Parietal lobe (tissue), 1 donor: Measurements from ENCODE around the gene CXCL16. TPM values are rescaled to one million over a fixed set of nuclear protein-coding genes. Genes with fewer than 3 reads are reported as not detected.

Experiments
- total RNA-seq: library from RNA; depleted of rRNA; stranded (reverse); fragments of >200 nt; gene quantifications from one replicate; pipeline ENCODE4 v1.2.3, GENCODE V29; 2014

CXCL16 gene
- total RNA-seq, result 0.63 TPM

GRCh38 chr17:4739122-4740024 is at the start of gene CXCL16, which contains the start of gene ZMYND15:
TSS of gene CXCL16 (minus strand) at chr17:4739928. CDS start at chr17:4739339, 589 bp downstream.
TSS of gene ZMYND15 (plus strand) at chr17:4739833. CDS start at chr17:4740549, 716 bp downstream.

GRCh38 chr17:4788807-4789700 is 49.3 kb upstream of the CXCL16 start, which contains the start of gene GLTPD2:
TSS of gene GLTPD2 (plus strand) at chr17:4788964. CDS start at chr17:4789012, 48 bp downstream.

GRCh38 chr17:4786106-4786511 is 46.4 kb upstream of the CXCL16 start, which contains the start of gene VMO1:
TSS of gene VMO1 (minus strand) at chr17:4786364. CDS start at chr17:4786352, 12 bp downstream.

GRCh38 chr17:4771519-4772234 is 31.9 kb upstream of the CXCL16 start, which contains the start of gene TM4SF5:
TSS of gene TM4SF5 (plus strand) at chr17:4771886. CDS start at chr17:4771923, 37 bp downstream.

GRCh38 chr17:4709794-4710692 is 29.7 kb downstream of the CXCL16 start, which contains the start of gene ARRB2:
TSS of gene ARRB2 (plus strand) at chr17:4710632. CDS start at chr17:4710722, 90 bp downstream.

Other genes with a start within 250 kb of the CXCL16 start
- 16.3 TPM for gene SPNS2, start 241.0 kb downstream of the CXCL16 start, total RNA-seq
- gene MYBBP1A, start 184.5 kb downstream of the CXCL16 start, total RNA-seq, result 35.4 TPM
- gene GGT6, start 179.4 kb downstream of the CXCL16 start, total RNA-seq, result not detected
- gene SMTNL2, start 155.4 kb downstream of the CXCL16 start, total RNA-seq, result 5.6 TPM
- not detected for gene ALOX15, start 98.2 kb downstream of the CXCL16 start, total RNA-seq
- 46.0 TPM for gene PELP1, start 35.8 kb downstream of the CXCL16 start, total RNA-seq
- 22.5 TPM for gene ARRB2, start 29.3 kb downstream of the CXCL16 start, total RNA-seq
- gene MED11, start 8.5 kb downstream of the CXCL16 start, total RNA-seq, result 8.8 TPM
- gene ZMYND15, start 95 bp downstream of the CXCL16 start, total RNA-seq, result not detected
- gene TM4SF5, start 32.0 kb upstream of the CXCL16 start, total RNA-seq, result not detected
- gene VMO1, start 46.4 kb upstream of the CXCL16 start, total RNA-seq, result not detected
- gene GLTPD2, start 49.0 kb upstream of the CXCL16 start, total RNA-seq, result not detected
- gene PSMB6, start 56.2 kb upstream of the CXCL16 start, total RNA-seq, result 56.7 TPM
- gene PLD2, start 67.2 kb upstream of the CXCL16 start, total RNA-seq, result 28.5 TPM
- gene MINK1, start 93.4 kb upstream of the CXCL16 start, total RNA-seq, result 52.3 TPM
- 3.8 TPM for gene C17orf107, start 159.6 kb upstream of the CXCL16 start, total RNA-seq
- 0.94 TPM for gene CHRNE, start 163.2 kb upstream of the CXCL16 start, total RNA-seq
- not detected for gene GP1BA, start 192.3 kb upstream of the CXCL16 start, total RNA-seq
- 48.8 TPM for gene SLC25A11, start 200.1 kb upstream of the CXCL16 start, total RNA-seq
- gene RNF167, start 200.3 kb upstream of the CXCL16 start, total RNA-seq, result 14.1 TPM
- gene PFN1, start 208.6 kb upstream of the CXCL16 start, total RNA-seq, result 62.9 TPM
- gene ENO3, start 211.2 kb upstream of the CXCL16 start, total RNA-seq, result 1.6 TPM
- 25.4 TPM for gene SPAG7, start 227.9 kb upstream of the CXCL16 start, total RNA-seq
- 22.5 TPM for gene CAMTA2, start 247.7 kb upstream of the CXCL16 start, total RNA-seq